HG03558 (cell line): Measurements from ENCODE around the gene S1PR2.
A peak's percentile ranks its signal among the peaks of the same experiment; 100 is the strongest.
"Not testable (repeated sequence)": the region's sequence is repeated elsewhere in the genome, so short reads cannot be mapped to it uniquely, and the experiment has no call there.

Experiments
- ATAC-seq: cut with Tn5 transposase; IDR thresholded peaks from one replicate; pipeline ENCODE4 v1.9.1; 2021; ENCODE audit warnings: moderate number of reproducible peaks; ENCODE audit not compliant: unreplicated experiment; ENCODE audit errors: extremely low read depth

S1PR2 gene

GRCh38 chr19:10255358-10255757 is 24.2 kb upstream of the S1PR2 start:
- no peak for ATAC-seq

- no peak for ATAC-seq
Observed at GRCh38 chr19:10254244-10254643, 23.1 kb upstream of the S1PR2 start.

- no peak for ATAC-seq
Observed at GRCh38 chr19:10252707-10253106, 21.6 kb upstream of the S1PR2 start.

GRCh38 chr19:10251792-10252694 is 20.9 kb upstream of the S1PR2 start, which contains the start of gene MRPL4:
Gene MRPL4, plus strand, starts transcription at chr19:10252214. Its CDS starts 40 bp downstream, at chr19:10252254.
- peak; percentile 72 for ATAC-seq

- ATAC-seq: no peak
Observed at GRCh38 chr19:10246511-10246910, 15.4 kb upstream of the S1PR2 start.

- ATAC-seq: no peak
Observed at GRCh38 chr19:10245189-10245939, 14.2 kb upstream of the S1PR2 start.

GRCh38 chr19:10243606-10244005 is 12.5 kb upstream of the S1PR2 start:
- no peak for ATAC-seq

- ATAC-seq: not testable (repeated sequence)
Observed at GRCh38 chr19:10241826-10242449, 10.8 kb upstream of the S1PR2 start.

- ATAC-seq: no peak
Observed at GRCh38 chr19:10238172-10238783, 7.1 kb upstream of the S1PR2 start.

- ATAC-seq: no peak
Observed at GRCh38 chr19:10237702-10238101, 6.6 kb upstream of the S1PR2 start.

GRCh38 chr19:10235409-10235808 is 4.3 kb upstream of the S1PR2 start:
- not testable (repeated sequence) for ATAC-seq

- ATAC-seq: no peak
Observed at GRCh38 chr19:10235003-10235402, 3.9 kb upstream of the S1PR2 start.

GRCh38 chr19:10233946-10234345 is 2.8 kb upstream of the S1PR2 start:
- ATAC-seq: no peak

- ATAC-seq: no peak
Observed at GRCh38 chr19:10231612-10232228, 589 bp upstream of the S1PR2 start.

GRCh38 chr19:10230173-10230860 is 814 bp downstream of the S1PR2 start:
- ATAC-seq: no peak

- no peak for ATAC-seq
Observed at GRCh38 chr19:10228920-10229319, 2.2 kb downstream of the S1PR2 start.

GRCh38 chr19:10228393-10228792 is 2.7 kb downstream of the S1PR2 start:
- ATAC-seq: no peak

- no peak for ATAC-seq
Observed at GRCh38 chr19:10227026-10227971, 3.8 kb downstream of the S1PR2 start.
